ENCODE results near the gene HRAS.
A peak's percentile ranks its signal among the peaks of the same experiment; 100 is the strongest.

Gene HRAS

GRCh38 chr11:554428-555226, 19.3 kb upstream of the HRAS start:
- peak; percentile 76 to 80 for DNase-seq (ENCODE audit: low read depth in 2 of 2)

DNA sequence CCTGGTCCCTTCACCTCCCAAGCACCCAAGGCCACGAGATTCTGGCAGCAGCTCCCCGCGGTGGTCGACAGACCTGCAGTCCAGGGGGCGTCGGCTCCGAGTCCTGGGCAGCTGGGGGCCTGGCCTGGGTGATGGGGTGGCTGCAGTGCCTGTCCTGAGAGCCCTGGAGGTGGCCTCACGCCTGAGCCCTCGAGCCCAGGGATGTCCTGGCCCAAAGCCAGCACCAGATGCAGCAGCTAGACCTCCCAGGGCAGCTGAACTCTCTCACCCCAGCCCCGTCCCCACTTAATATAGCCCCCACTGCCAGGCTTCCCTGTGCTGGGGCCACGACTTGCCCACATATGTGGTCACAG, 18.6 kb upstream of the HRAS start:
- no peak for DNase-seq (ENCODE audit: low read depth in 2 of 2)

GRCh38 chr11:553083-553987, 18.0 kb upstream of the HRAS start:
- DNase-seq (ENCODE audit: low read depth in 2 of 2) = no peak

DNA sequence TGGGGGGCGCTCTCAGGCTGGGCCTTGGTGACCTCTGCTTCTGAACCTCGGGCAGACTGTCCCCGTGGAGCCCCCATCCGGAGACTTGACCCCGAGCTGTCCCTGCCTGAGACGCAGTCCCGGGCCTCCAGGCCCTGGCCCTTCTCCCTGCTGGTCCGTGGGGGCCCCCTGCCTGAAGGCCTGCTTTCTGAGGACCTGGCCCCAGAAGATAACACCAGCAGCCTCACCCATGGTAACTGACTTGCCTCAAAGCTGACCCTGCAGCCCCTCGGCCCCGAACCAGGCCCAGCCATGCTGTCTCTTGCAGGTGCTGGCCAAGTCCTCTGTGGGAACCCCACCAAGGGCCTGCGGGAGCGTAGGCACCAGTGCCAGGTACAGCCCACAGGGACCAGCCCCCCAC, 16.2 kb upstream of the HRAS start:
- no peak for DNase-seq (ENCODE audit: low read depth in 2 of 2)

DNA sequence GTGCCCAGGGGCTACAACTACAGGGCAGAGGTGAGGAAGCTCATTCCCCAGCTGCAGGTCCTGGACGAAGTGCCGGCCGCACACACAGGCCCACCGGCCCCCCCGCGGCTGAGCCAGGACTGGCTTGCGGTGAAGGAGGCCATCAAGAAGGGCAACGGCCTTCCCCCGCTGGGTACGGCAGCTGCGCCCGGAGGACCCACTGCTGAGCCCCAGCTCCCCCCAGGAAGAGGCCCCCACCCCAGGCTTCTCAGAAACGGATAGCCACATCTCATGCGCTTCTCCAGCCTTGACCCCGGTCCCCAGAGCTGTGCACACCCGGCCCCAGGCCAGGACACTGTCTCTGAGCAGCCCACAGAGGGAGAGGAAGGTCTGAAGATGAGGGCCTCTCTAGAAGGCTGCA, 15.8 kb upstream of the HRAS start:
- DNase-seq (ENCODE audit: low read depth in 2 of 2) = no peak

GRCh38 chr11:550746-551085, 15.3 kb upstream of the HRAS start:
- no peak for DNase-seq (ENCODE audit: low read depth in 2 of 2)

DNA sequence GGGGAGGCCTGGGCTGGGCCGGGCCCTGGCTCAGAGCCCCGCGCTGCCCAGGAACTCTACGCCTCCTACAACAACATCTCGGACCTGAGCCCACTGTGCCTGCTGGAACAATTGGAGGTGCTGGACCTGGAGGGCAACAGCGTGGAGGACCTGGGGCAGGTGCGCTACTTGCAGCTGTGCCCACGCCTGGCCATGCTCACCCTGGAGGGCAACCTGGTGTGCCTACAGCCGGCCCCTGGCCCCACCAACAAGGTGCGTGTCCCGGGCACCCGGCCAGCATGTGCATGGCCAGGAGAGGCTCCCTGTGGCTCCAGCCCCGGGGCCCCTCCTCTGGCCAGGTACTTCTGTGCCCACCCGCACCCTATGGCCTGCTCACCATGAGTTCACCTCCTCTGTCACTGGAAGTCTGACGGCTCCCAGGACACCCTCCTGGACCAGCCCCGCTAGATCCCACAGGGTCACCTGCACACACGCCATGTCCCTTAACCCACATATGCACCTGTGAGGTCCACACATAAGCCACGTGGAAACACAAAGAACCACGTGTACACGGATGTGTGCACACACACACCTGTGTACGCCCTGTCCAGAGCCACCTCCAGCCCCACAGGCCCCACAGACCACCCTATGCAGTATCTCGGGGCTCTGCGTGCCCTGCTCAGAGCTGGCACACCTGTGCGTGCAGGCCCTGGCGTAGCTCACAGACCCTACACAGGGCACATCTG, 14.8 kb upstream of the HRAS start:
- no peak for DNase-seq (ENCODE audit: low read depth in 2 of 2)

GRCh38 chr11:548700-549603, 13.6 kb upstream of the HRAS start:
- DNase-seq (ENCODE audit: low read depth in 2 of 2) = no peak

DNA sequence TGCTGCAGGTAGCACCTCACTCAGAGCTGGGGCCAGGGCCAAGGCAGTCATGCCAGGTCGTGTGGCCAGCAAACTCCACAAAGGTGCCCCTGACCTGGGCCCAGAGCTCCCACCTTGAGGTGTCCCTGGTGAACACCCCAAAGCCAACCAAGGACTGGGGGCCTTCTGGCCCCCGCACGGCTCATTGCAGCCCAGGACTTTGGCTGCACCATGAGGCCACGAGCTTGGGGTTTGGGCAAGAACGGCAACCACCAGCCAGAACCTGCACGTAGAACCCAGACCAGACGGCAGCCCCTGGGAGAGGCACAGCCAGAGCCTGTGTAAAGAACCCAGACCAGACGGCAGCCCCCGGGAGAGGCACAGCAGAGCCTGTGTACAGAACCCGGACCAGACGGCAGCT, 9.8 kb upstream of the HRAS start:
- DNase-seq (ENCODE audit: low read depth in 2 of 2) = no peak

GRCh38 chr11:544817-545166, 9.4 kb upstream of the HRAS start:
- no peak for DNase-seq (ENCODE audit: low read depth in 2 of 2)

DNA sequence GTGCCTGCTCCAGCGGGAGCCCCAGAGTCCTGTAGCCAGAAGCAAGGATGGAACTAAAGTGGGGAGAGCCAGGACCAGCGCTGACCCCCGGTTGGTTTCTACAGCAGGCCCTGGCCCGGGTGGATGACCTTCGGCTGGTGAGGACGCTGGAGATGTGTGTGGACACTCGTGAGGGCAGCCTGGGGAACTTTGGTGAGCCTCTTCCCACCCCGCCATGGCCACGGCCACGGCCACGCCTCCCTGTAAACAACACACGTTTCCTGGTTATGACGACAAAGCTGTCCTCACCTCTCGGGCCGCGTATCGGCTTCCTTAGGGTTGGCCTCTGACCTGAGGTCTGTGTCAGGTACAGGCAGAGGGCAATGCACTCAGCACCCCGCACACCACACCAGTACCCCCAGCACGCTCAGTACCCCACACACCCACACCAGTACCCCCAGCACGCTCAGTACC, 6.1 kb upstream of the HRAS start:
- DNase-seq (ENCODE audit: low read depth in 2 of 2) = no peak

DNA sequence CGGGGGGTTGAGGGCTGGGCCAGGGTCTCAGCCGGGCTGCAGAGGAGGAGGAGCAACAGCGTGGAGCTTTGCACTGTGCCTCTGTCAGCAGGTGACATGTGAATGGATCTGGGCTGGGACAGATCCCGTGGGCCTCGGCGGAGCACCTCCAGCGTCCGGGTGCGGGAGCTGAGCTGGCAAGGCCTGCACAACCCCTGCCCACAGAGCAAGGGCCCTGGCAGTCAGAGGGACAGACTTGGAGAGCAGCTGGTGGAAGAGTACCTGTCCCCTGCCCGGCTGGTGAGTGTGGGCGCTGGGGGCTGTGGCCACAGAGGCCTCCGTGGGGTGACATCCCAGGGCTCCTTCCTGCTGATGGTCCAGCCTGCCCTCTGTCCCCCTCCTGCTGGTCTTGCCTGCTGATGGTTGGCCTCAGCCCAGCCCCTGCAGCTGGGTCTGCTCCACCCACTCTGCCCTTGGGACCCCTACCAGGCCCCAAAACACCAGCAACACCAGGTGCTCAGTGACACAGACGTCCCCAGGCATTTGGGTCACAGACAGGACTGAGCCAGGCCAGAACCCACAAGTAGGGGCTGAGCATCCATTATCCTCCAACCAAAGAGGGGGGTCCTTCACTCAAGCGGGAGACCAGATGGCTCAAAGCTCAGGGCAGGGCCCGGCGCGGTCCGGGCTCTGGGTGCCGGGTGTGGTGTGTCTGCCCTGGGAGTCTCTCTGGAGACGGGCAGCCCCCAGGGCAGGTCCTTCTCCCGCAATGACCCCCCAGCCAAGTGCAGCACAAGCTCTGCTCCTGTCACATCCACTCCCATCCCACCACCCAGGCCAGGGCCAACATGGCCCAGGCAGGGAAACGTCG, 5.4 kb upstream of the HRAS start:
- DNase-seq (ENCODE audit: low read depth in 2 of 2) = no peak

DNA sequence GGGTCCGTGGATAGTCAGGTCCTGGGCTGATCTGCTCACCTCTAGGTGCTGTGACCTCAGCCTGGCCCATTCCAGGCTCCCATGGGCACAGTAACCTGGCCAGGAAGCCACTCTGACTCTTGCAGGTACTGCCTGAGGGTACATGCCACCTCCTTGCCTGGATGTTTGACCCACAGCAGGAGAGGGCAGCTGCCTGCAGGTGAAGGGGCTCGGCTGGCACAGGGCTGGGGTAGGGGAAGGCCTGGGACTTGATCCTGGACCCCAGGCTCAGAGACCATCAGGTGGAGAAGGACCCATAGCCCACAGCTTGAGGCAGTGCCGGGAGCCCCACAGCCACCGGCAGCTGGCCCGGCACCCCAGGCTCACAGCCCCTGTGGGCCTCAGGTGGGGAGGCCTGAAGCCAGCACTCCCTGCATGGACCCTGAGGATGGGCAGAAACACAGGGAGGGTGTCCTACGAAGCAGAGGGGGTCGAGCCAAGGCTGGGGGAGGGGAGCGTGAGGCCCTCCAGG, 4.7 kb upstream of the HRAS start:
- no peak for DNase-seq (ENCODE audit: low read depth in 2 of 2)

- DNase-seq (ENCODE audit: low read depth in 2 of 2) = no peak
Observed at GRCh38 chr11:538431-539051, 3.2 kb upstream of the HRAS start.

GRCh38 chr11:537622-538430, 2.5 kb upstream of the HRAS start:
- no peak for DNase-seq (ENCODE audit: low read depth in 2 of 2)

DNA sequence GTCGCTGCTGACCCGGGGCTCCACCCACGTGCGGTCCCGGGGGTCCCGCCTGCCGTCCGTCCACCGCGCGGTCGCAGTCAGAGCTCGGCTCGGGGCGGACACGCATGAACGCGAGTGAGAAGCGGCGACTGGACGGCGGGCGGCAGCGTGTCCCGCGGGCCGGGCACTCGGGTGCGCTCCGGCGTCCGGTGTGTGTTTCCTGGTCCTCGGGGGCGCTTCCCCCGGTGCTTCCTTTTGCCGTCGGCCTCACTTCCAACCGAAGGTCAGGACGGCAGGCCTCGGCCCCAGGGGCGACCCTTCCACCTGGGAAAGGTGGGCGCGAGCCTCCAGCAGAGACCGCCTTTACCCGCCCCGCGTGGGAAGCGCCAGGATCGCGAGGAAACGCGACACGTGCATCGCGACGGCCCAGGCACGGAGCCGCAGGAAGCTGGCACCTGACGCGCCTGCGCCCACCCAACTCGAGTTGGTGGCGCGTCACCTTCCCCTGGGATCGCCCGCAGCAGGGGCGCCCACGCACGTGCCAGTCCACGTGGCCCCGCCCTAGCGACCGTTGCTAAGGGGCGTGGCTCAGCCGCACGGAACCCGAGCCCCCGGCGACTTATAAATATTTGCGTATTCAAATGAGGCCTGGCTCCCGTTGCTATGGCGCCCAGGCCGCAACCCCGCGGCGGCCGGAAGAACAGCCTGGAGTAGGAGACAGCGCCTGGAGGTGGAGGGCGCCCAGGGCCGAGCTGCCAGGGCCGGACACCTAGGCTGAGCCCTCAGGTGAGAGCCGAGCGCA, 1.7 kb upstream of the HRAS start, which contains the start of gene LRRC56:
LRRC56 (plus strand) TSS at position 687 of the 781 bp plus-strand sequence. CDS start 3,158 bp downstream, outside the sequence.
- peak; percentile 88 to 93 for DNase-seq (ENCODE audit: low read depth in 2 of 2)

DNA sequence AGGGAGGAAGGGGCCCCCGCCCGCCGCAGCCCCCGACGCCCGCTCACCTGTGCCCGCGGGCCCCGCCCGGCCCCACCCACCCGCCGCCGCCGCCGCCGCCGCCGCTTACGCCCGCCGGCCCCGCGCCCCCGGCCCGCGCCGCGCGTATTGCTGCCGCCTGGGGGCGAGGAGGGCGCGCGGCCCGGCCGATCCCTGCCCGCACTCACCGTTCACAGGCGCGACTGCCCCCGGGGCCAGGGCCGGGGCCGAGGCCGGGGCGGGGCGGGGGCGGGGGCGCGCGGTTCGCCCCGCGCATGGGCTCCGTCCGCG, 212 bp downstream of the HRAS start:
- peak in 1 of 2 donors; percentile 32 for DNase-seq (ENCODE audit: low read depth in 2 of 2)

Measured in stimulated activated CD4-positive, alpha-beta T cell treated with anti-CD3 and anti-CD28 coated beads, Interleukin-1b, Interleukin-23, amount 100 ng/mL, for 4 hours (primary cell).